Measurements from ENCODE around the gene EPHB2.

EPHB2 gene

DNA sequence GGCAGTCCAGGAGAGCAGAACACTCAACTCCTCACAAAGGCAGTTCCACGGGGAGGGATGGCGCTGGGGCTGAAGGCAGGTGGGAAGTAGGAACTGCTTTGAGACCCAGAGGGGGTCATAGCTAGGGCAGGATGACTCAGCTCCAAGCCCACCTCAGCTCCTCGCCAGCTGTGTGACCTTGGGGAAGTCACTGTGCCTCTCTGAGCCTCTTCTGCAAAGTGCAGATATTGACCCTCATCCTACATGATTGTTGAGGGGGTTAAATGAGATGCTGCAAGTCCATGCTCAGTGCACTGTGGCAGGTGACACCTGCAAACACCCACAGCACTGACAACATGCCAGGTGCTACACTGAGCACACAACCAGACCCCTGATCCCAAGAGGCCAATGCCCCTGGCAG, 168.8 kb downstream of the EPHB2 start:
- TF ChIP-seq CREB1 (IDR thresholded peaks at IDR 0.05; ENCODE audit: low read depth) (no peak), TEAD4 (IDR thresholded peaks at IDR 0.05) (no peak), CEBPB (IDR thresholded peaks at IDR 0.05) (no peak), FOXM1 (IDR thresholded peaks at IDR 0.05; ENCODE audit: borderline replicate concordance, low read depth) (no peak), EP300 (IDR thresholded peaks at IDR 0.05; ENCODE audit: borderline replicate concordance) (no peak), TCF12 (IDR thresholded peaks at IDR 0.05; ENCODE audit: low read depth) (no peak), NFIC (IDR thresholded peaks at IDR 0.05) (no peak), RAD21 (IDR thresholded peaks at IDR 0.05; ENCODE audit: low read depth) (no peak)
- TF ChIP-seq, protein P1, sequence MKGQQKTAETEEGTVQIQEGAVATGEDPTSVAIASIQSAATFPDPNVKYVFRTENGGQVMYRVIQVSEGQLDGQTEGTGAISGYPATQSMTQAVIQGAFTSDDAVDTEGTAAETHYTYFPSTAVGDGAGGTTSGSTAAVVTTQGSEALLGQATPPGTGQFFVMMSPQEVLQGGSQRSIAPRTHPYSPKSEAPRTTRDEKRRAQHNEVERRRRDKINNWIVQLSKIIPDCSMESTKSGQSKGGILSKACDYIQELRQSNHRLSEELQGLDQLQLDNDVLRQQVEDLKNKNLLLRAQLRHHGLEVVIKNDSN (IDR thresholded peaks at IDR 0.05): no peak
- TF ChIP-seq, protein P2, sequence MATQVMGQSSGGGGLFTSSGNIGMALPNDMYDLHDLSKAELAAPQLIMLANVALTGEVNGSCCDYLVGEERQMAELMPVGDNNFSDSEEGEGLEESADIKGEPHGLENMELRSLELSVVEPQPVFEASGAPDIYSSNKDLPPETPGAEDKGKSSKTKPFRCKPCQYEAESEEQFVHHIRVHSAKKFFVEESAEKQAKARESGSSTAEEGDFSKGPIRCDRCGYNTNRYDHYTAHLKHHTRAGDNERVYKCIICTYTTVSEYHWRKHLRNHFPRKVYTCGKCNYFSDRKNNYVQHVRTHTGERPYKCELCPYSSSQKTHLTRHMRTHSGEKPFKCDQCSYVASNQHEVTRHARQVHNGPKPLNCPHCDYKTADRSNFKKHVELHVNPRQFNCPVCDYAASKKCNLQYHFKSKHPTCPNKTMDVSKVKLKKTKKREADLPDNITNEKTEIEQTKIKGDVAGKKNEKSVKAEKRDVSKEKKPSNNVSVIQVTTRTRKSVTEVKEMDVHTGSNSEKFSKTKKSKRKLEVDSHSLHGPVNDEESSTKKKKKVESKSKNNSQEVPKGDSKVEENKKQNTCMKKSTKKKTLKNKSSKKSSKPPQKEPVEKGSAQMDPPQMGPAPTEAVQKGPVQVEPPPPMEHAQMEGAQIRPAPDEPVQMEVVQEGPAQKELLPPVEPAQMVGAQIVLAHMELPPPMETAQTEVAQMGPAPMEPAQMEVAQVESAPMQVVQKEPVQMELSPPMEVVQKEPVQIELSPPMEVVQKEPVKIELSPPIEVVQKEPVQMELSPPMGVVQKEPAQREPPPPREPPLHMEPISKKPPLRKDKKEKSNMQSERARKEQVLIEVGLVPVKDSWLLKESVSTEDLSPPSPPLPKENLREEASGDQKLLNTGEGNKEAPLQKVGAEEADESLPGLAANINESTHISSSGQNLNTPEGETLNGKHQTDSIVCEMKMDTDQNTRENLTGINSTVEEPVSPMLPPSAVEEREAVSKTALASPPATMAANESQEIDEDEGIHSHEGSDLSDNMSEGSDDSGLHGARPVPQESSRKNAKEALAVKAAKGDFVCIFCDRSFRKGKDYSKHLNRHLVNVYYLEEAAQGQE (IDR thresholded peaks at IDR 0.05; ENCODE audit: low read depth): no peak
- TF ChIP-seq, protein P3, sequence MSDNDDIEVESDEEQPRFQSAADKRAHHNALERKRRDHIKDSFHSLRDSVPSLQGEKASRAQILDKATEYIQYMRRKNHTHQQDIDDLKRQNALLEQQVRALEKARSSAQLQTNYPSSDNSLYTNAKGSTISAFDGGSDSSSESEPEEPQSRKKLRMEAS (IDR thresholded peaks at IDR 0.05): no peak

DNA sequence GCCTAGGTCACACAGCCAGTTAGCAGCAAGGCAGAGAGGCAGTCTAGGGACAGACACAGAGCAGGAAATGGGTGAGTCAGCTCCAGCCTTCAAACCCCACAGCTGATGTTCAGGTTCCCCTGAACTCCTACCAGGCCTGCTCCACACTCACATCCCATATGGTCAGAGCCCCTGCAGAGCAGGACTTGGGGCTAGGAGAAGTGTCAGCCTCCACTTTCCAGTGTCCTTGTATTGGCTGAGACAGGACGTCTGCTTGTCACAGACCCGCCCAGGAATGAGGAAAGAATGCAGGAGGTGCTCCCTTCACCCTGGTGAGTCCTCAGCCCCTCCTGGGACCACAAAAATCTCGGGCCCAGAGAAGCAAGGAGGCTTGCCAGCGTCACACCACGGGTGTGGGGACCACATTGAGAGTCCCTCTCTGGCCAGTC, 169.5 kb downstream of the EPHB2 start:
- TF ChIP-seq TEAD4 (IDR thresholded peaks at IDR 0.05) (no peak), ZBTB7A (IDR thresholded peaks at IDR 0.05; ENCODE audit: low read depth) (no peak), NFIC (IDR thresholded peaks at IDR 0.05) (no peak)
- TF ChIP-seq, protein P2 (IDR thresholded peaks at IDR 0.05; ENCODE audit: low read depth): no peak

DNA sequence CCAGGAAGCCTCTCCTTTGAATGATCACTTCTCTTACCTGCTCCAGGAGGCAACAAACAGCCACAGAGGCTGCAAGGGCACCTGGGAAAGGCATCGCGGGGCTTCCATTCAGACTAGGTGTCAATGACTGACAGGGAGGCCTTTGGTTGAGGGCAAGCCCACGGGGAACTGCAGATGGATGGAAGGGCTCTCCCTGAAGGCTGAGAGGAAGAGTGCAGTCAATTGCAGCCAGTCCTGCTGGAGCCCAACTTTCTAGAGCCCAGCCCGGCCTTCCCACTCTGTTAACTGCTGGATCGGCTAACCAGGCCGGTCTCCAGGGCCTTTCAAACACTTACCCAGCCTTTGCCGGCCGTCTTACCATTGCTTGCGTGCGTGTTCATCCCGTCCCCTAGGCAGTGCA, 172.8 kb downstream of the EPHB2 start:
- no peak for TF ChIP-seq TEAD4 (IDR thresholded peaks at IDR 0.05)
- no peak for TF ChIP-seq YY1 (IDR thresholded peaks at IDR 0.05; ENCODE audit: low read depth)
- no peak for TF ChIP-seq TCF12 (IDR thresholded peaks at IDR 0.05; ENCODE audit: low read depth)
- no peak for TF ChIP-seq EP300 (IDR thresholded peaks at IDR 0.05; ENCODE audit: borderline replicate concordance)
- no peak for TF ChIP-seq TAF1 (IDR thresholded peaks at IDR 0.05; ENCODE audit: low read depth)
- TF ChIP-seq RAD21 (IDR thresholded peaks at IDR 0.05; ENCODE audit: low read depth): no peak
- TF ChIP-seq, protein P3 (IDR thresholded peaks at IDR 0.05): no peak
- no peak for TF ChIP-seq NFIC (IDR thresholded peaks at IDR 0.05)
- TF ChIP-seq CREB1 (IDR thresholded peaks at IDR 0.05; ENCODE audit: low read depth): no peak
- no peak for TF ChIP-seq EGR1 (IDR thresholded peaks at IDR 0.05)
- TF ChIP-seq FOXM1 (IDR thresholded peaks at IDR 0.05; ENCODE audit: borderline replicate concordance, low read depth): no peak
- TF ChIP-seq, protein P2 (IDR thresholded peaks at IDR 0.05; ENCODE audit: low read depth): no peak
- TF ChIP-seq CEBPB (IDR thresholded peaks at IDR 0.05): no peak
- TF ChIP-seq, protein P1 (IDR thresholded peaks at IDR 0.05): no peak
- no peak for TF ChIP-seq ZBTB7A (IDR thresholded peaks at IDR 0.05; ENCODE audit: low read depth)

DNA sequence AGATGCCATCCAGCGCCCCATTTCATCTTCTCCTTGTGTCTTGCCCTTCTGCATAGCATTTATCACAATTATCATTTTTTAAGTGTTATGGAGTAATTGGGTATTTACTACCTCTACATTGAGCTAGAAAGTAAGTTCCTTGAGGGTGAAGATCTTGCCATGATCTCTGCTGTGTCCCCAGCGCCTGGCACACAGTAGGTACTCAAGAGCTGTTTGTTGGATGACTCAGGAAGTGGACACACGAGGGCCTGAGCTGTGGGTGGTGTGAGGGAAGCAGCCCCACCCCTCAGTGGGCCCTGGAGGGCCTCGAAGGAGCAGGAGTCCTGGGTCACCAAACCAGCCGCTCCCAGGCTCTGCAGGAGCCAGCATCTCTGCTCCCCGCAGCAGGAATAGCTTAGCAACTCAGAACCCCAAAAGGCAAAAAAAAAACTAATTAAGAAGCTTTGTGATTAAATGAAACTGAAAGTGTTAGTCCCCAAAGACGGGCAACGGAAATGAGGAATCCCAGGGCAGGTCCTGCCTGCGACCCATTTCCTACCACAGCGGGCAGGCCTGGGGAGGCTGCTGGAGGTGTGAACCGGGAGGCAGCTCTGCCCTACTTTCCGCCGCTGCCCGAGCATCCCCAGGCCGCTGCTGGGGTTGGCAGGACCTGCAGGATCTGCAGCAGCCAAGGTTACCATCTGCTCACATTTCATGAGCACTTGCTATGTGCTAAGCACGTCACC, 174.3 kb downstream of the EPHB2 start:
- TF ChIP-seq TAF1 (IDR thresholded peaks at IDR 0.05; ENCODE audit: low read depth): no peak
- TF ChIP-seq YY1 (IDR thresholded peaks at IDR 0.05; ENCODE audit: low read depth): no peak
- TF ChIP-seq, protein P1 (IDR thresholded peaks at IDR 0.05): no peak
- TF ChIP-seq NFIC (IDR thresholded peaks at IDR 0.05): no peak
- TF ChIP-seq, protein P2 (IDR thresholded peaks at IDR 0.05; ENCODE audit: low read depth): no peak
- no peak for TF ChIP-seq RAD21 (IDR thresholded peaks at IDR 0.05; ENCODE audit: low read depth)

All from Ishikawa (cell line).